GM12873 (cell line): ENCODE data around the gene MPO.

Experiments used
- TF ChIP-seq, protein P1 (sequence below): IDR thresholded peaks from 2 replicates; pipeline ENCODE4 v1.5.1; 2012; ENCODE audit warnings: low read depth, mild to moderate bottlenecking, moderate library complexity, low read length, control low read depth; ENCODE audit not compliant: insufficient read depth; ENCODE audit errors: missing control alignments

The MPO gene

DNA sequence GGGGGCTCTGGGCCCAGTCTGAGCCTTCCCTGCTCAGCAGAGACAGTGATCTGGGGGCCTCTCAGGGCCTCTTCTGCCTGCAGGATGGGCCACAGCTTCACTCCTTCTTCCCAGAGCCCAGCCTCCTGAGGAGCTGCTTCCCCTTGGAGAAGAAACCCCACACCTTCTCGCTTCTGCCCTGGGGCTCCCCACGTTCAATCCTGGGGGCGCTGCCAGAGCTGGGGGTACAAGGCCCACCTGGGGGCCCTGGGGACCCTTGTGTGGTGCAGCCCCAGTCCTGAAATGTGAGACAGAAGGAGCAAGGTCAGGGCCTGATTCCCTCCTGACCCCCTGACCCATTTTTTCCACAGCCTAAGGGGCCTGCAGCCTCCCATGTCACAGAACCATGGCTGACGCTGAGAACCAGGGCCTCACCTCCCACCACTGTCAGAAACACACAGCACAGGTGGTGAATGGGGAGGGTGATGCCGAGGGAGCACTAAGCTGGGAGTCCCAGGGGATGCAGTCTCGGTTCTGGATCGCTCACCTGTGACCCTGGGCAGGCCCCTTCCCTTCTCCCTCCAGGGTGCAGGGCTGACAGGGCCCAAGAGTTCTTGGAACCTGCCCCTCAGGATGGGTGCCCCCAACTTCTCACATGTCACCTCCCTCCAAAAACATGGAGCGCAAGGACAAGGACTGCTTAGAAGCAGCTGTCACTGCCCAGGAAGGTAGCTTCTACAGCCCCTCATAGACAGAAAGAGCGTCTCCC lies 21.6 kb upstream of the MPO start:
- TF ChIP-seq, protein P1, sequence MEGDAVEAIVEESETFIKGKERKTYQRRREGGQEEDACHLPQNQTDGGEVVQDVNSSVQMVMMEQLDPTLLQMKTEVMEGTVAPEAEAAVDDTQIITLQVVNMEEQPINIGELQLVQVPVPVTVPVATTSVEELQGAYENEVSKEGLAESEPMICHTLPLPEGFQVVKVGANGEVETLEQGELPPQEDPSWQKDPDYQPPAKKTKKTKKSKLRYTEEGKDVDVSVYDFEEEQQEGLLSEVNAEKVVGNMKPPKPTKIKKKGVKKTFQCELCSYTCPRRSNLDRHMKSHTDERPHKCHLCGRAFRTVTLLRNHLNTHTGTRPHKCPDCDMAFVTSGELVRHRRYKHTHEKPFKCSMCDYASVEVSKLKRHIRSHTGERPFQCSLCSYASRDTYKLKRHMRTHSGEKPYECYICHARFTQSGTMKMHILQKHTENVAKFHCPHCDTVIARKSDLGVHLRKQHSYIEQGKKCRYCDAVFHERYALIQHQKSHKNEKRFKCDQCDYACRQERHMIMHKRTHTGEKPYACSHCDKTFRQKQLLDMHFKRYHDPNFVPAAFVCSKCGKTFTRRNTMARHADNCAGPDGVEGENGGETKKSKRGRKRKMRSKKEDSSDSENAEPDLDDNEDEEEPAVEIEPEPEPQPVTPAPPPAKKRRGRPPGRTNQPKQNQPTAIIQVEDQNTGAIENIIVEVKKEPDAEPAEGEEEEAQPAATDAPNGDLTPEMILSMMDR: no peak

- TF ChIP-seq, protein P1: no peak
These were observed 20.9 kb upstream of the MPO start for GRCh38 chr17:58301504-58302150.

- TF ChIP-seq, protein P1: no peak
These were observed 19.6 kb upstream of the MPO start for GRCh38 chr17:58300336-58300735.

DNA sequence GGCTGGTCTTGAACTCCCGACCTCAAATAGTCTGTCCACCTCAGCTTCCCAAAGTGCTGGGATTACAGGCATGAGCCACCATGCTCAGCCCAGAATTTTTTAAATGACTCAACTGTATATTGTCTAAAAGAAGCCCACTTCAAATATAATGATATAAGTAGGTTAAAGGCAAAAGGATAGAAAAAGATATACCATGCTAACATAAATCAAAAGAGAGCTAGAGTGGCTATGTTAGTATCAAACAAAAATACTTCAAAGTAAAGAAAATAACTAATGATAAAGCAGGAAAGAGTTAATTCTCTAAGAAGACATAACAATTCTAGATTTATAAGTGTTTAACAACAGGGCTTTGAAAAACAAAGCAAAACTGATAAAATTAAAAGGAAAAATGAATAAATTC lies 13.3 kb upstream of the MPO start:
- TF ChIP-seq, protein P1: no peak

- TF ChIP-seq, protein P1: no peak
These were observed 10.5 kb upstream of the MPO start for GRCh38 chr17:58291246-58291645.

DNA sequence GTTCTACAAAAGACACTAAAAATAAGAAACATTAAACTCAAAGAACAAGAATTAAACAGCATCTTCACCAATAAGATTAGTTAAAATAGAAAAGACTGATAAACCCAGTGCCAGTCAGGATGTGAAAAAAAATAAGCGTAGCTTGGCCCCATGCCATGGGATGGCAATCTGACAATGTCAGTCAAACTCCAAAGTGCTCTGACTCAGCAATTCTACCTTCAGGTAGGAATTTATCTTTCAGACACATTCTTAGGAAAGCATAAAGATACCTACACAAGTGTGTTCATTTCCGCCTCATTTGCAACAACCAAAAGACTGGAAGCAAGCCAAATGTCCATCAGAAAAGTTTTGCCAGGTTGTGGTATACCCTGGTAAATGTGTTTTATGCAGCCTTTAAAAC lies 9.1 kb upstream of the MPO start:
- TF ChIP-seq, protein P1: no peak

DNA sequence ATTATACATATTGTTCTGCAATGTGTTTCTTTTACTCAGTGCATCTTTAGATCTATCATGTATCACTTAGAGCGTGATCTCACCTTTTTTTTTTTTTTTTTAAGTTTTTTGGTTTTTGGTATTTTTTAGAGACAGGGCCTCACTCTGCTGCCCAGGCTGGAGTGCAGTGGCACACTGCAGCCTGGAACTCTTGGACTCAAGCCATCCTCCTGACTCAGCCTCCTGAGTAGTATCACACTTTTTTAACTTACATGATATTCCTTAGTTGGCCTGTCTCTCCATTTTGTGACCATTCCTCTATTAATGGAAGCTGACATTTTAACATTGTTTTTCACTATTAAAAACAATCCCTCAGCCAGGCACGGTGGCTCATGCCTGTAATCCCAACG lies 4.7 kb upstream of the MPO start:
- TF ChIP-seq, protein P1: no peak
